ENCODE data around the gene OGN. TPM values are rescaled to one million over a fixed set of nuclear protein-coding genes. Genes with fewer than 3 reads are reported as not detected.

The OGN gene
- total and polyA plus RNA-seq, 2 of the 4 experiments (the other 2 are of a cell fraction), result under 0.01 to 0.10 TPM

DNA sequence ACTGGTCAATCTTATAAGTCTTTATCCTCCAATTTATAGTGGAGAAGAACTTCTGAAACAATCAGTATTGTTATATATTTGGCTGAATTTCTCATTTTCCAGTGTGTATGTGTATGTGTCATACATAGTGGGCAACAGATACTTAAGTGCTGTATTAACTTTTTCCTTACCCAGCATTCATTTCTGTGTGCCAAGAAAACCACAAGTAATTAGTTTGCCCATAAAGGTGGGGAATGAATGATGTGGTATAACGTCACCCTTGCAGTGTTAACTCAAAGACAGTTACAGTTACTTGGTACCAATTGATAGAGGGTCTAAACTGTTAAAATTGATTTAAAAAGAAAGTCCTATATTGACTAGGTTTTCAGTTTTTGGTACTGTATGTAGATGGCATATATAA lies 2.0 kb downstream of the OGN start:
- H4K5ac ChIP-seq (ENCODE audit: low read depth, low read length), result no peak overlapping the region
- H3K4me1 ChIP-seq (ENCODE audit: control insufficient read depth, insufficient read depth, low read length), result peaks cover 5% of the 10 kb centered on the region; the same call in 1 of the 2 replicates
- H4K91ac ChIP-seq (ENCODE audit: insufficient read depth, low read depth, low read length), result no peak overlapping the region
- H3K18ac ChIP-seq (ENCODE audit: low read depth, low read length), result no peak overlapping the region
- no peak overlapping the region for H2BK15ac ChIP-seq (ENCODE audit: low read depth, low read length)
- H4K8ac ChIP-seq (ENCODE audit: low read depth in 2 of 2, low read length in 2 of 2), result no peak overlapping the region
- 0 out of 2 replicates have a peak, but pooled peaks cover 3% of the 10 kb centered on the region for H3K9me1 ChIP-seq (ENCODE audit: insufficient read depth, low read length)
- dilution Hi-C loops (cut with HindIII; ENCODE audit: low sequenced_read_pairs, unreplicated experiment), result no loop called here
- in situ Hi-C loops (cut with MboI; ENCODE audit: low sequenced_read_pairs), result no loop called here
- no peak overlapping the region for H3K4ac ChIP-seq (ENCODE audit: low read depth, low read length)
- H2BK20ac ChIP-seq (ENCODE audit: low read depth, low read length), result no peak overlapping the region
- POLR2A ChIA-PET (ENCODE audit: unreplicated experiment), result no interaction called here
- WGBS, 2 experiments (ENCODE audit: extremely low coverage in 2 of 2, insufficient read length in 1 of 2), result no CpG with 5 or more reads among the region's 1 CpG
- no peak overlapping the region for H2BK120ac ChIP-seq (ENCODE audit: low read depth, low read length)
- no peak for ATAC-seq (ENCODE audit: low read depth)
- H2AK5ac ChIP-seq (ENCODE audit: low read depth, low read length), result no peak overlapping the region
- no peak overlapping the region for H3K9ac ChIP-seq (ENCODE audit: low read depth, low read length)
- no TSS peak for BruUV-seq (replicated peaks)
- no peak for TF ChIP-seq MAFK (IDR thresholded peaks at IDR 0.05; ENCODE audit: low read depth, low read length)
- no peak for TF ChIP-seq NFE2L2 (IDR thresholded peaks at IDR 0.05; ENCODE audit: low read depth, low read length)
- no peak for TF ChIP-seq MXI1 (IDR thresholded peaks at IDR 0.05; ENCODE audit: borderline replicate concordance, low read depth, low read length)
- TF ChIP-seq, protein P1, sequence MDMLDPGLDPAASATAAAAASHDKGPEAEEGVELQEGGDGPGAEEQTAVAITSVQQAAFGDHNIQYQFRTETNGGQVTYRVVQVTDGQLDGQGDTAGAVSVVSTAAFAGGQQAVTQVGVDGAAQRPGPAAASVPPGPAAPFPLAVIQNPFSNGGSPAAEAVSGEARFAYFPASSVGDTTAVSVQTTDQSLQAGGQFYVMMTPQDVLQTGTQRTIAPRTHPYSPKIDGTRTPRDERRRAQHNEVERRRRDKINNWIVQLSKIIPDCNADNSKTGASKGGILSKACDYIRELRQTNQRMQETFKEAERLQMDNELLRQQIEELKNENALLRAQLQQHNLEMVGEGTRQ (IDR thresholded peaks at IDR 0.05; ENCODE audit: low read depth, low read length), result no peak
- no peak for TF ChIP-seq CHD1 (IDR thresholded peaks at IDR 0.05; ENCODE audit: low read depth, low read length)
- TF ChIP-seq BHLHE40 (IDR thresholded peaks at IDR 0.05; ENCODE audit: low read depth, low read length), result no peak
- TF ChIP-seq CEBPB (IDR thresholded peaks at IDR 0.05; ENCODE audit: low read depth, low read length), result no peak
- no peak for TF ChIP-seq RFX5 (IDR thresholded peaks at IDR 0.05; ENCODE audit: low read depth, low read length)
- TF ChIP-seq MAZ (IDR thresholded peaks at IDR 0.05; ENCODE audit: borderline replicate concordance, low read depth, low read length), result no peak
- TF ChIP-seq SMC3 (IDR thresholded peaks at IDR 0.05; ENCODE audit: low read depth, low read length), result no peak
- no peak for TF ChIP-seq RCOR1 (IDR thresholded peaks at IDR 0.05; ENCODE audit: insufficient replicate concordance, low read length)
- TF ChIP-seq RAD21 (IDR thresholded peaks at IDR 0.05; ENCODE audit: low read length), result no peak
- H3K14ac ChIP-seq (replicated peaks; ENCODE audit: low read depth, low read length), result no peak overlapping the region
- no peaks in the 10 kb centered on the region for H3K9me3 ChIP-seq (ENCODE audit: control insufficient read depth, insufficient read depth, low read length)
- H3K79me1 ChIP-seq (ENCODE audit: low read depth in 1 of 2, low read length in 2 of 2), result no peaks in the 10 kb centered on the region
- intact Hi-C loops (cut with micrococcal nuclease), result no loop called here
- H2AK9ac ChIP-seq (replicated peaks; ENCODE audit: low read depth, low read length, poor library complexity), result no peak overlapping the region
- no peak overlapping the region for H2BK5ac ChIP-seq (ENCODE audit: low read depth, low read length, poor library complexity, severe bottlenecking)
- no peaks in the 10 kb centered on the region for H3K36me3 ChIP-seq (ENCODE audit: control insufficient read depth, insufficient read depth, low read length)
- H3K4me3 ChIP-seq (ENCODE audit: insufficient read depth, low read depth, low read length), result no peak overlapping the region
- H3K56ac ChIP-seq (ENCODE audit: extremely low read depth, insufficient read depth, low read length), result no peak overlapping the region
- no peaks in the 10 kb centered on the region for H4K20me1 ChIP-seq (ENCODE audit: insufficient read depth, low read length)
- no peak overlapping the region for H3K23ac ChIP-seq (ENCODE audit: low read depth, low read length)
- no peak overlapping the region for H2AFZ ChIP-seq (replicated peaks; ENCODE audit: low read length, poor library complexity)
- H3K27ac ChIP-seq (ENCODE audit: insufficient read depth, low read length), result no peak overlapping the region
- CTCF ChIA-PET, result no interaction called here
- no peak overlapping the region for H3K4me2 ChIP-seq (ENCODE audit: low read depth, low read length)
- no peak for DNase-seq
- H3K27me3 ChIP-seq (ENCODE audit: control insufficient read depth, insufficient read depth, low read length), result no peaks in the 10 kb centered on the region
